Measurements from ENCODE around the gene ARHGDIG. TPM values are rescaled to one million over a fixed set of nuclear protein-coding genes. Genes with fewer than 3 reads are reported as not detected.

ARHGDIG gene
- total RNA-seq, 1 donor from 2014 or later: 0.29 TPM

DNA sequence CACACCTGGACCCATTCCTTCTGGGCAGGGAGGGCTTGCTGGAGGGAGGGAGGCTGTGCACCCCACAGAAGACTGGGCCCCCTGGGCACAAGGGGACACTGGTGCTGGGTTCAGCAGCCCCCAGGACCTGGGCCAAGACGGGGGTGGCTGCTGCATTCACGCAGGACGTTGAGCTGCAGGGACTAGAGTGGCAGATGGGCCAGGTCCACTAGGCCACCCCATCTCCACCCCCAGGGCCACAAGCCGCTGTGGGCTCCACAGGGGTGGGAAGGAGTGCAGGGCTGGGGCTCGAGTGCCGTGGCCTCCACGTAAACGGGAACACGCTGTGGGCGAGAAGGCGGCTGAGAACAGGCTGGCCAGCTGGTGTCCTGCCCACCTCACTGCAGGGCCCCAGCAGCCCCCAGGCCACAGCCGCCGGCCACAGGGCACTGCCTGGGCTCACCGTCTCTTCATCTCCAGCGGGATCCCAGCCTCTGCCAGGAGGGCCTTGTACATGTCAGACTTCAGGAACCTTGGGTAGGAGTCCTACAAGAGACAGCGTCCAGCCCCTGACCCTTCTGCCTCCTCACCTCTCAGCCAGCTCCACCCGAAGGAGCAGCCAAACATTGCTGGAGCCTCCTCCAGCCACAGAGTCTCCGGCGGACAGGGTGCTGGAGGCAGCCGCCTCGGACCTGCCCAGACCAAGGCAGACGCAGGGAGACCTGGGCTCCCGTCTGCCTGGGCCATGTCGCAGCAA is 11.2 kb upstream of the ARHGDIG start:
- no peak overlapping the region for H3K4me3 ChIP-seq (ENCODE audit: low read depth, low read length)
- TF ChIP-seq, protein P1, sequence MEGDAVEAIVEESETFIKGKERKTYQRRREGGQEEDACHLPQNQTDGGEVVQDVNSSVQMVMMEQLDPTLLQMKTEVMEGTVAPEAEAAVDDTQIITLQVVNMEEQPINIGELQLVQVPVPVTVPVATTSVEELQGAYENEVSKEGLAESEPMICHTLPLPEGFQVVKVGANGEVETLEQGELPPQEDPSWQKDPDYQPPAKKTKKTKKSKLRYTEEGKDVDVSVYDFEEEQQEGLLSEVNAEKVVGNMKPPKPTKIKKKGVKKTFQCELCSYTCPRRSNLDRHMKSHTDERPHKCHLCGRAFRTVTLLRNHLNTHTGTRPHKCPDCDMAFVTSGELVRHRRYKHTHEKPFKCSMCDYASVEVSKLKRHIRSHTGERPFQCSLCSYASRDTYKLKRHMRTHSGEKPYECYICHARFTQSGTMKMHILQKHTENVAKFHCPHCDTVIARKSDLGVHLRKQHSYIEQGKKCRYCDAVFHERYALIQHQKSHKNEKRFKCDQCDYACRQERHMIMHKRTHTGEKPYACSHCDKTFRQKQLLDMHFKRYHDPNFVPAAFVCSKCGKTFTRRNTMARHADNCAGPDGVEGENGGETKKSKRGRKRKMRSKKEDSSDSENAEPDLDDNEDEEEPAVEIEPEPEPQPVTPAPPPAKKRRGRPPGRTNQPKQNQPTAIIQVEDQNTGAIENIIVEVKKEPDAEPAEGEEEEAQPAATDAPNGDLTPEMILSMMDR (conservative IDR thresholded peaks at IDR 0.05; ENCODE audit: low read depth, low read length): no peak
- no peak for DNase-seq (ENCODE audit: low read depth)

- TF ChIP-seq, protein P1 (conservative IDR thresholded peaks at IDR 0.05; ENCODE audit: low read depth, low read length): no peak
- DNase-seq (ENCODE audit: low read depth): no peak
- H3K4me3 ChIP-seq (ENCODE audit: low read depth, low read length): no peak overlapping the region
Measured at GRCh38 chr16:270381-271255, 9.8 kb upstream of the ARHGDIG start.

DNA sequence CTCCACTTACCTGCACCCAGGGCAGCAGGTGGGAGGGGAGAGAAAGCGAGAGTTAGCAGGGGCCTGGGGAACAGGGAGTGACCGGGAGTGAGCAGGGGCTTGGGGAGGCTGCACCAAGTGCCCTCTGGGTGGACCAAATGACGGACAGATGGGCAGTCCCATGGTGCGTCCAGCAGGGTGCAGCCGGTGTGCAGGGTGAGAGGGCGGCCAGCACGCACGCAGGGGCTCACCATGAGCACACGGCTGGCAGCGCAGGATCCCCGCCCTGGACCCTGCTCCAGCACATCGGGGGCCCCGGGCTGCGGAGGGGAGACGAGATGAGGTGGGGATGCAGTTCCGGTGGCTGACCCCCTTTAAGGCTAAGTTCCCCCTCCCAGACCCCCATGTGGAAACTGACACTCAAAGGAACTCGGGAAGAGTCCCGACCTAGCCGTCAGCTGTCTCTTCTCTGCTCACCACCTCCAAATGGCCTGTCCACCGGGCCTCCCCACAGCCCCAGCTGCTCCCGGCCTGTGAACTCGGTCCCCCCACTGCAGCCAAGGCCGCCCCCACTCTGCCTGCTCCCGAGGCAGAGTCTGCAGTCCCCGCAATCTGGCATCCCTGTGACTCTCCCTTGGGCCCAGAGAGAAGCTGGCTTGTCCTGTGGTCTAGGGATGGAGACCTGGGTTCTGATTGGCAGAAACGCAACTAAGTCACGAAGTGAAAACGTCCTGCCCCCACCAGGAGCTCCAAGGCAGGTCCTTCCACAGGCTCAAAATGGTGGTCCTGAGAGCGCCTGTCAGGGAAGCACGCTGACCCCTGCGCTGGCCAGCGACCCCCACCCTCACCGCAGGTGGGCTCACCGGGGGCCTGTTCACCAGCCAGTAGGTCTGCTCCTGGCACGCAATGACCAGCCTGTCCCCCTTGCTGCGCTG is 7.5 kb upstream of the ARHGDIG start:
- no peak overlapping the region for H3K4me3 ChIP-seq (ENCODE audit: low read depth, low read length)
- no peak for DNase-seq (ENCODE audit: low read depth)
- TF ChIP-seq, protein P1 (conservative IDR thresholded peaks at IDR 0.05; ENCODE audit: low read depth, low read length): peak; percentile 28

DNA sequence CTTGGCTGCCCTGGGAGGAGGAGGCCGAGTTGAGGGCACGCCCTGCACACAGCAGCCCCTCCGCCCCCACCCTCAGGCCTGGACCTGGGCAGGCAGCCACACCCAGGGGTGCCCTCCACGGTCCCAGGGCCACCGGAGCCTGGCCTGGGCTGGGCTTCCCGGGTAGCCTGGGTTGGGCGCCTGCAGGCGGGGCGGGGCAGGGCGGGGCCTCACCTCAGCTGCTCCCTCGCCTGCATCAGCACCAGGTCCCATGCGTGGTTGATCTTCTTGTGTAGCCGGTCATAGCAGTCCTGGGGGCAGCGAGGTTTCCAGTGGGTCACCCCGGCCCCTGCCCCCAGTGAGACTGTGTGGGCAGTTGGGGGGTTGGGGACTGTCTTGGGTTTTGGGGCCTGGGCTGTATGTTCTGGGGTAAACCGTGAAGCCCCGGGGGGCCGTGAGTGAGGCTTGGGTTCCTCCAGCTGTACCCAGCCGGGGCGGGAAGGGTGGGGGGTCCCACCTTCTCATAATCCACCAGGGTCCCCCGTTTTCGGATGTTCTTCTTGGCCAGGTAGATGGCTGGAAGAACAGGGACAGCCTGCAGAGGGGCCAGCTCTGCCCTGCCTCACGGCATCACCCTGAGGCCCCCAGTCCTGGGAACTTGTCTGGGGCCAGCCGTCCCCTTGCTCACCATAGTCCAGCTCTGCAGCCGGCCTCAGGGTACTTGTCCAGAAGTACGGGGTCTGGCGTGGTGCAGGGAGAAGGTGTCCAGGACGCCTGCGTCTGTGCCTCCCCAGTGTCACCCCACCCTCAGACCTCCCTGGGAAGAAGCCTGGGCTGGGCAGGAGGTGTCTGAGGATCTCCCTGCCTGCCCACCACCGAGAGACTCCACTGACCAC is 6.6 kb upstream of the ARHGDIG start:
- no peak overlapping the region for H3K4me3 ChIP-seq (ENCODE audit: low read depth, low read length)
- TF ChIP-seq, protein P1 (conservative IDR thresholded peaks at IDR 0.05; ENCODE audit: low read depth, low read length): no peak
- DNase-seq (ENCODE audit: low read depth): no peak

DNA sequence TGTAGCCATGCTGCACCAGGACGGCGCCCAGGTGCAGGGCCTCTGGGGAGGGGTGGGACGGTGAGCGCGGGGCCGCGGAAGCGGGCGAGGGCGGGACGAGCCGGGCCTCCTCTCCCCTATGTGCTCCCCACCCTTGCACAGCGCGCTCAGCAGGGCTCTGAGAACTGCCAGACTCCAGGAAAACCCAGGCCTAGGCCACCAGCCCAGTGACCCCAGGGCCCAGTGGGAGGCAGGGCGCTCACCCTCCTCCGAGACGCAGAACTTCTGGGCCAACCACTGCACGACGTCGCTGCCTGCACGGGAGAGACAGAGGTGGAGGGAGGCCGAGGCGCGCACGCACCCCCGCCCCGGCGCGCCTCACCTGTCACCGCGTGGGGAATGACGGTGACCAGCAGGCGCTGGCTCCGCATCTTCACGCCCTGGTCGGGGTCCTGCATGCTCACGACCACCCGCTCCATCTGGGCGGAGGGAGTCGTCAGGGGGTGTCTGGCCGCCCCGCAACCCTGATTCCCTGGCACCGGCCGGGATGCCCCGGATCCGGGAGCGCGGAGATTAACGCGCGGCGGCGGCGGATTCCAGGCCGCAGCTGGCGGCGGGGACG is 5.2 kb upstream of the ARHGDIG start:
- no peak for DNase-seq (ENCODE audit: low read depth)
- peak overlapping the region; percentile 34 for H3K4me3 ChIP-seq (ENCODE audit: low read depth, low read length)
- TF ChIP-seq, protein P1 (conservative IDR thresholded peaks at IDR 0.05; ENCODE audit: low read depth, low read length): no peak
